SK-N-SH (cell line): ENCODE results near the gene CFAP97. TPM values are rescaled to one million over a fixed set of nuclear protein-coding genes. Genes with fewer than 3 reads are reported as not detected.

Experiments
- CTCF ChIA-PET: fragments of 300-600, 350-600 bp; formaldehyde crosslinking; extraction: SDS; loops from one replicate; lab custom pipeline; 2021; lab: Yijun Ruan, JAX
- POLR2A ChIA-PET: fragments of 350-600 bp; sonication (Branson Sonifier 250); formaldehyde crosslinking; extraction: SDS; loops from one replicate; lab custom pipeline; 2020; ENCODE audit warnings: antibody characterized with exemption, inconsistent platforms; lab: Yijun Ruan, JAX
- DNase-seq: peaks from one replicate; pipeline ENCODE4 v3.0.0; 2012
- H2AFZ ChIP-seq: fragments of 200-600 bp; sonication (generic); 2 replicates; pipeline ENCODE4 v1.8.1; 2016; ENCODE audit warnings: antibody characterized with exemption, mild to moderate bottlenecking, low read depth
- H3F3A ChIP-seq: fragments of 200-600 bp; sonication (generic); replicated peaks from 2 replicates; pipeline ENCODE3; 2016; ENCODE audit warnings: antibody characterized with exemption, mild to moderate bottlenecking; ENCODE audit not compliant: insufficient read depth
- H3K27ac ChIP-seq, 2 experiments: fragments of 200-500 bp in 1 of 2; fragments of 200-600 bp in 1 of 2; sonication (Bioruptor generic) in 1 of 2; sonication (generic), shearing (Covaris generic) in 1 of 2; 2 replicates each; pipeline versions ENCODE4 v1.5.1 to v1.6.1; 2014 to 2016; ENCODE audit warnings: low read depth in 2 of 2, inconsistent platforms in 1 of 2, low read length in 1 of 2, mild to moderate bottlenecking in 1 of 2, mixed read lengths in 1 of 2
- H3K27me3 ChIP-seq: fragments of 200-600 bp; sonication (generic), shearing (Covaris generic); 2 replicates; pipeline ENCODE4 v1.6.1; 2016; ENCODE audit warnings: mixed run types; ENCODE audit not compliant: insufficient read depth
- H3K36me3 ChIP-seq, 2 experiments: fragments of 200-500 bp in 1 of 2; fragments of 200-600 bp in 1 of 2; sonication (Bioruptor generic) in 1 of 2; sonication (generic) in 1 of 2; replicated peaks in 1 of 2; 2 replicates each; pipeline versions ENCODE3 to v1.5.1; 2014 to 2016; ENCODE audit warnings: low read length in 1 of 2, mild to moderate bottlenecking in 1 of 2; ENCODE audit not compliant: insufficient read depth in 2 of 2, control insufficient read depth in 1 of 2
- H3K4me1 ChIP-seq, 2 experiments: fragments of 200-500 bp in 1 of 2; fragments of 200-600 bp in 1 of 2; sonication (Bioruptor generic) in 1 of 2; sonication (generic), shearing (Covaris generic) in 1 of 2; 2 replicates each; pipeline versions ENCODE4 v1.5.1 to v1.6.1; 2014 to 2016; ENCODE audit warnings: low read depth in 1 of 2, low read length in 1 of 2, mixed run types in 1 of 2; ENCODE audit not compliant: insufficient read depth in 2 of 2, control insufficient read depth in 1 of 2
- H3K4me2 ChIP-seq: fragments of 200-600 bp; sonication (generic), shearing (Covaris generic); 2 replicates; pipeline ENCODE4 v1.6.1; 2017; ENCODE audit warnings: mixed run types
- H3K4me3 ChIP-seq, 2 experiments: fragments of 200-500 bp in 1 of 2; fragments of 200-600 bp in 1 of 2; sonication (Bioruptor generic) in 1 of 2; sonication (generic), shearing (Covaris generic) in 1 of 2; 2 replicates each; pipeline versions ENCODE4 v1.5.1 to v1.8.1; 2014 to 2016; ENCODE audit warnings: low read depth in 2 of 2, inconsistent platforms in 1 of 2, low read length in 1 of 2, mild to moderate bottlenecking in 1 of 2, mixed read lengths in 1 of 2, moderate library complexity in 1 of 2
- H3K79me2 ChIP-seq: fragments of 200-600 bp; sonication (generic); 2 replicates; pipeline ENCODE4 v1.8.1; 2017; ENCODE audit warnings: mild to moderate bottlenecking; ENCODE audit not compliant: insufficient read depth
- H3K9ac ChIP-seq: fragments of 200-600 bp; sonication (generic); 2 replicates; pipeline ENCODE4 v1.6.1; 2017; ENCODE audit warnings: mixed run types
- H3K9me2 ChIP-seq: fragments of 200-600 bp; sonication (generic); 2 replicates; pipeline ENCODE4 v1.6.1; 2017; ENCODE audit warnings: mixed run types
- H3K9me3 ChIP-seq: fragments of 200-600 bp; sonication (generic); 2 replicates; pipeline ENCODE4 v1.6.1; 2017; ENCODE audit warnings: mixed run types, mild to moderate bottlenecking, moderate library complexity
- H4K20me1 ChIP-seq: fragments of 200-600 bp; sonication (generic); 2 replicates; pipeline ENCODE4 v1.6.1; 2017; ENCODE audit warnings: mild to moderate bottlenecking, mixed run types; ENCODE audit not compliant: insufficient read depth
- CTCF ChIP-seq: fragments of 200-600 bp; sonication (generic); IDR thresholded peaks from 2 replicates; pipeline ENCODE4 v1.6.1; 2017; ENCODE audit warnings: antibody characterized with exemption, mild to moderate bottlenecking, moderate library complexity
- EP300 ChIP-seq, 2 experiments: IDR thresholded peaks; 2 replicates each; pipeline versions ENCODE4 v1.4.0 to v1.6.1; 2012; ENCODE audit warnings: borderline replicate concordance in 1 of 2, low read depth in 1 of 2, low read length in 1 of 2
- FOSL2 ChIP-seq: IDR thresholded peaks from 2 replicates; pipeline ENCODE4 v1.4.0; 2012; ENCODE audit warnings: low read depth, mild to moderate bottlenecking, moderate library complexity, borderline replicate concordance
- FOXM1 ChIP-seq: IDR thresholded peaks from 2 replicates; pipeline ENCODE4 v1.4.0; 2012; ENCODE audit warnings: low read depth, mild to moderate bottlenecking
- JUND ChIP-seq: IDR thresholded peaks from 2 replicates; pipeline ENCODE4 v1.4.0; 2012
- MXI1 ChIP-seq: IDR thresholded peaks from 2 replicates; pipeline ENCODE4 v1.6.1; 2012; ENCODE audit warnings: mild to moderate bottlenecking, low read depth, low read length, improper control_type of control experiment
- NFIC ChIP-seq: IDR thresholded peaks from 2 replicates; pipeline ENCODE4 v1.4.0; 2012; ENCODE audit warnings: borderline replicate concordance
- RCOR1 ChIP-seq: fragments of 150-350 bp; IDR thresholded peaks from 2 replicates; pipeline ENCODE4 v1.6.1; 2017; ENCODE audit warnings: antibody characterized with exemption, low read length
- REST ChIP-seq: IDR thresholded peaks from 2 replicates; pipeline ENCODE4 v1.6.1; 2012; ENCODE audit warnings: mild to moderate bottlenecking, low read depth, low read length, moderate library complexity
- RXRA ChIP-seq: IDR thresholded peaks from 2 replicates; pipeline ENCODE4 v1.4.0; 2012; ENCODE audit warnings: low read depth, mild to moderate bottlenecking, borderline replicate concordance
- SIN3A ChIP-seq: IDR thresholded peaks from 2 replicates; pipeline ENCODE4 v1.6.1; 2012; ENCODE audit warnings: low read depth, mild to moderate bottlenecking, low read length, moderate library complexity, borderline replicate concordance
- TAF1 ChIP-seq: IDR thresholded peaks from 2 replicates; pipeline ENCODE4 v1.6.1; 2012; ENCODE audit warnings: low read depth, mild to moderate bottlenecking, low read length, moderate library complexity, borderline replicate concordance
- YY1 ChIP-seq: IDR thresholded peaks from 2 replicates; pipeline ENCODE4 v1.4.0; 2012; ENCODE audit warnings: low read depth, mild to moderate bottlenecking
- ZBTB33 ChIP-seq: IDR thresholded peaks from 2 replicates; pipeline ENCODE4 v1.4.0; 2012; ENCODE audit warnings: low read depth, borderline replicate concordance
- WGBS: methylation state at CpG from one replicate; pipeline ENCODE4 v1.1.6; 2017; ENCODE audit warnings: low lambda C conversion rate; 5-methylcytosine and 5-hydroxymethylcytosine counted together
- polyA plus RNA-seq, 3 experiments: library from polyadenylated mRNA; depleted of rRNA; stranded (reverse); fragments of >200 nt; gene quantifications; 2 replicates each; pipeline ENCODE4 v1.2.3, GENCODE V29; 2012
- TF ChIP-seq, protein P1 (sequence below): fragments of 150-350 bp; IDR thresholded peaks from 2 replicates; pipeline ENCODE4 v1.6.1; 2016; ENCODE audit warnings: mild to moderate bottlenecking, low read depth, low read length
- TF ChIP-seq, protein P2 (sequence below): IDR thresholded peaks from 2 replicates; pipeline ENCODE4; 2012
- TF ChIP-seq, protein P3 (sequence below): IDR thresholded peaks from 2 replicates; pipeline ENCODE4 v1.4.0; 2012; ENCODE audit warnings: low read depth
- TF ChIP-seq, protein P4 (sequence below): IDR thresholded peaks from 2 replicates; pipeline ENCODE4 v1.4.0; 2012; ENCODE audit warnings: low read depth, borderline replicate concordance

The CFAP97 gene
- polyA plus RNA-seq, 1 of the 3 experiments (the other 2 are of a cell fraction): 10.6 TPM

DNA sequence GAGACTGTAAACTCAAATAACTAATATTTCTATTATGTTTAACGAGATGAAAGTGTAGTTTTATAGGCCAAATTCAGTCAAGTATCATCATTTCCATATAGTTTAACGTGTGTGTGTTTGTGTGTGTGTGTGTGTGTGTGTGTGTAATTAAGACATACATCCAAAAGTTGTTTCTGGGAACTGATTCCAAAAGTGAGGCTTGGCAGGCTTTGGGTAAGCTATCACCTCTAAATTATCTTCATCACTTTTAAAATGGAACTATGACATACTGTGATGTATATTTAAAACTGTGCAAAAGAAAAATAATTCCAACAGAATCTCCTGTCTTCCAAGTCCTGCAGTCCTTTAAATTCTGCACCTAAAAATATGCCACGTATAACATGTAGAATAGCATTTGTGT lies 79.8 kb downstream of the CFAP97 start:
- Histone ChIP-seq H3K4me1 (peaks cover 10 to 12% of the 10 kb centered on the region in 2 experiments; a peak in 1 of 4 replicates), H3F3A (no peaks in the 10 kb centered on the region), H3K9me3 (no peaks in the 10 kb centered on the region), H3K4me2 (no peak overlapping the region), H3K9me2 (no peaks in the 10 kb centered on the region), H3K27me3 (no peaks in the 10 kb centered on the region), H3K27ac (no peak overlapping the region), H2AFZ (no peak overlapping the region), H3K79me2 (no peaks in the 10 kb centered on the region), H3K4me3 (no peak overlapping the region), H4K20me1 (no peaks in the 10 kb centered on the region), H3K9ac (no peak overlapping the region), H3K36me3 (no peaks in the 10 kb centered on the region)
- TF ChIP-seq JUND (no peak), RXRA (no peak), CTCF (no peak), FOXM1 (no peak), RCOR1 (no peak), TAF1 (no peak), YY1 (no peak), ZBTB33 (no peak), MXI1 (no peak), FOSL2 (no peak), NFIC (no peak), REST (no peak), EP300 (IDR thresholded peaks at IDR 0.05; ENCODE audit: borderline replicate concordance in 1 of 2, low read depth in 1 of 2, low read length in 1 of 2) (no peak), SIN3A (no peak)
- TF ChIP-seq, protein P1, sequence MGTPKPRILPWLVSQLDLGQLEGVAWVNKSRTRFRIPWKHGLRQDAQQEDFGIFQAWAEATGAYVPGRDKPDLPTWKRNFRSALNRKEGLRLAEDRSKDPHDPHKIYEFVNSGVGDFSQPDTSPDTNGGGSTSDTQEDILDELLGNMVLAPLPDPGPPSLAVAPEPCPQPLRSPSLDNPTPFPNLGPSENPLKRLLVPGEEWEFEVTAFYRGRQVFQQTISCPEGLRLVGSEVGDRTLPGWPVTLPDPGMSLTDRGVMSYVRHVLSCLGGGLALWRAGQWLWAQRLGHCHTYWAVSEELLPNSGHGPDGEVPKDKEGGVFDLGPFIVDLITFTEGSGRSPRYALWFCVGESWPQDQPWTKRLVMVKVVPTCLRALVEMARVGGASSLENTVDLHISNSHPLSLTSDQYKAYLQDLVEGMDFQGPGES: no peak
- TF ChIP-seq, protein P2, sequence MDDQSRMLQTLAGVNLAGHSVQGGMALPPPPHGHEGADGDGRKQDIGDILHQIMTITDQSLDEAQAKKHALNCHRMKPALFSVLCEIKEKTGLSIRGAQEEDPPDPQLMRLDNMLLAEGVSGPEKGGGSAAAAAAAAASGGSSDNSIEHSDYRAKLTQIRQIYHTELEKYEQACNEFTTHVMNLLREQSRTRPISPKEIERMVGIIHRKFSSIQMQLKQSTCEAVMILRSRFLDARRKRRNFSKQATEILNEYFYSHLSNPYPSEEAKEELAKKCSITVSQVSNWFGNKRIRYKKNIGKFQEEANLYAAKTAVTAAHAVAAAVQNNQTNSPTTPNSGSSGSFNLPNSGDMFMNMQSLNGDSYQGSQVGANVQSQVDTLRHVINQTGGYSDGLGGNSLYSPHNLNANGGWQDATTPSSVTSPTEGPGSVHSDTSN: no peak
- TF ChIP-seq, protein P3, sequence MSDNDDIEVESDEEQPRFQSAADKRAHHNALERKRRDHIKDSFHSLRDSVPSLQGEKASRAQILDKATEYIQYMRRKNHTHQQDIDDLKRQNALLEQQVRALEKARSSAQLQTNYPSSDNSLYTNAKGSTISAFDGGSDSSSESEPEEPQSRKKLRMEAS: no peak
- TF ChIP-seq, protein P4, sequence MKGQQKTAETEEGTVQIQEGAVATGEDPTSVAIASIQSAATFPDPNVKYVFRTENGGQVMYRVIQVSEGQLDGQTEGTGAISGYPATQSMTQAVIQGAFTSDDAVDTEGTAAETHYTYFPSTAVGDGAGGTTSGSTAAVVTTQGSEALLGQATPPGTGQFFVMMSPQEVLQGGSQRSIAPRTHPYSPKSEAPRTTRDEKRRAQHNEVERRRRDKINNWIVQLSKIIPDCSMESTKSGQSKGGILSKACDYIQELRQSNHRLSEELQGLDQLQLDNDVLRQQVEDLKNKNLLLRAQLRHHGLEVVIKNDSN: no peak
- DNase-seq: no peak
- WGBS: 60% methylated on average over 3 of the region's 3 CpGs
- CTCF ChIA-PET: interaction anchor here (2.8 to 3.9 kb wide), 3 partner anchors 10 to 119 kb away, joined by 8 to 12 read pairs (median 12); no protein-coding TSS in a partner anchor
- POLR2A ChIA-PET: interaction anchor here (2.6 kb wide), 1 partner anchor 8 kb away, joined by 7 read pairs; no protein-coding TSS in a partner anchor
